HG02588 (cell line): ENCODE results near the gene IPO9.

Source experiments
- ATAC-seq: cut with Tn5 transposase; IDR thresholded peaks from one replicate; pipeline ENCODE4 v1.9.1; 2021; ENCODE audit warnings: mild to moderate bottlenecking, moderate library complexity; ENCODE audit not compliant: unreplicated experiment

IPO9 gene

DNA sequence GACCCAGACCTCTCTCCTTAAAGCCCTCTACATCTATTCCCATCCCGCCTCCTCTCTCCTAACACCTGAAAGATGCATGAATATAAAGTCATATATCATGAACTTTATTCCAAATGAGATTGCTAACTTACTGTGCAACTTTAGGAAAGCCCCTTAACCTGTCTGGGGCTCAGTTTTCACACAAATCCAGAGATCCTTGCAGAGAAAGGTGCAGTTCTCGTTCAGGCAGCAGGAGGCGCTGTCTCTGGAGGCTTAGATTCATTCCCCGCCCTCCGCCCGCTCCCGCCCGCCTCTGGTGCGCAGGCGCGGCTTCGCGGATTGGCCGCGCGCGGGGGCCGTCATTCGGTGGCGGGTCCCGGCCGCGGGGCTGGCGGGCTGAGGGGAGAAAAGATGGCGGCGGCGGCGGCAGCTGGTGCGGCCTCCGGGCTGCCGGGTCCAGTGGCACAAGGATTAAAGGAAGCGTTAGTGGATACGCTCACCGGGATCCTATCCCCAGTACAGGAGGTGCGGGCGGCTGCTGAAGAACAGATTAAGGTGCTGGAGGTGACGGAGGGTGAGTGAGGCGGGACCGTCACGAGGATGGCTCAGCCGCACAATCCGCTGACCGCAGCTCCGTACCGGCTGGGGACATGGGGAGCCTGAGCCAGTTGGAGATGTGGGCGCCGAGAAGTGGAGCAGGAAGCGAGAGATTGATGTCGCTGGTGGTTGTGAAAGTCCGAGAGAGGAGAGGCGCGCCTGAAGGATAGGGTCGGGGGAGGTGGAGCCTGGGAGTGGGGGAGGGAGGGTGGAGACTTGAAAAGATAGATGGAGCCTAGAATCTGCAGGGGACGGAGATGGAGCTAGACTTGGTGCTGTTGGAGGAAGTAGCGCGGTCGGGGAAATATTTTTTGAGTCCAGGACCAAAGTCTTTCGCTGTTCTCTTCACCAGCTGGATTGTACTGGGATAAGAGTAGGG, at the start of gene IPO9:
Gene IPO9, plus strand, starts transcription at position 338 of the 955 bp plus-strand sequence. Its CDS starts 53 bp downstream, at position 391.
- ATAC-seq = peak; percentile 87

DNA sequence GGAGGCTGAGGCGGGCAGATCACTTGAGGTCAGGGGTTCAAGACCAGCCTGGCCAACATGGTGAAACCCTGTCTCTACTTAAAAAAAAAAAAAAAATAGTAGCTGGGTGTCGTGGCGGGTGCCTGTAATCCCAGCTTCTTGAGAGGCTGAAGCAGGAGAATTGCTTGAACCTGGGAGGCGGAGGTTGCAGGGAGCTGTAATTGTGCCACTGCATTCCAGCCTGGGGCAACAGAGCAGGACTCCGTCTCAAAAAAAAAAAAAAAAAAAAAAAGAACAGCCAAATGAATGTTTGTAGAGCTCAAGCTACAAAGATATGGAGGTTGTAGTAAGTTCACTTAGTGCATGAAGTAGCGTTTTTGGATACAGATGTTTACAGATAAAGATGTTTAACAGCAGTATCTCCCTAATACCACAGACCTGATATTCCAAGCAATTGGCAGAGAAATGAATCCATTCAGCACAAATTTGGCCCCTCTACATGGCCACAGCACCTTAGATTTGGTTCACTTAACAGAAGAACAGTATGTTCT, 49.5 kb upstream of the IPO9 start:
- ATAC-seq = no peak

DNA sequence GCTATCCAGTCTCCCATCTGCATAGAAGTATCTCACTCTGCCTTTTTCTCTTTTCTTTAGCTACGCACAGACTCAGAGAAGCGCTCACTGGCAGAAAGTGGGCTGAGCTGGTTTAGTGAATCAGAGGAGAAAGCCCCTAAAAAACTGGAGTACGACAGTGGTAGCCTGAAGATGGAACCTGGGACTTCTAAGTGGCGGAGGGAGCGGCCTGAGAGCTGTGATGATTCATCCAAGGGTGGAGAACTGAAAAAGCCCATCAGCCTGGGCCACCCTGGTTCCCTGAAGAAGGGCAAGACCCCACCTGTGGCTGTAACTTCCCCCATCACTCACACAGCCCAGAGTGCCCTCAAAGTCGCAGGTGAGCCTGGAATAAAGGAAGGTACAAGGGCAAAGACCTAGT, 48.0 kb upstream of the IPO9 start:
- no peak for ATAC-seq

DNA sequence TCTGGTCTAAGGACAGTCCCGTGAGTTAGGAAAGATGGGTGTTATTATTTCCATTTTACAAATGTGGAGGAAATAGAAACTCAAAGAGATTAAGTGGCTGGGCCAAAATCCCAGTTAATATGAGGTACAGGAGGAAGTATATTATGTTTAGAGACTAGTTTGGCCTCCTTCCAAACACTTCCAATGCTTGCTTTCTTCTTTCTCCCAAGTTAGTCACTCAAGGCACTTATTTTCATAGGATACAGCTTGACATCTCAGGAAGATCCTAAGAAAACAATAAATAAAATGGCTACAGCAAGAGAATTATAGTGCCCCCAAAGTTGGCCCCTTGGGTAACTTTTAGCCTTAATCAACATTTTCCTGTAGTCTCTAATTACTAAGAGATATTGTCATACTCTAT, 47.5 kb upstream of the IPO9 start:
- no peak for ATAC-seq

DNA sequence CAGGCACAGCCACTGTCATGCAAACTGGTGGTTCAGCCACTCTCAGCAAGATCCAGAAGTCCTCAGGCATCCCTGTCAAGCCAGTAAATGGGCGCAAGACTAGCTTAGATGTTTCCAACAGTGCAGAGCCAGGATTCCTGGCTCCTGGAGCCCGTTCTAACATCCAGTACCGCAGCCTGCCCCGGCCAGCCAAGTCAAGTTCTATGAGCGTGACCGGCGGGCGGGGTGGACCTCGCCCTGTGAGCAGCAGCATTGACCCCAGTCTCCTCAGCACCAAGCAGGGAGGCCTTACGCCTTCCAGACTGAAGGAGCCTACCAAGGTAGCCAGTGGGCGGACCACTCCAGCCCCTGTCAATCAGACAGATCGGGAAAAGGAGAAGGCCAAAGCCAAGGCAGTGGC, 46.6 kb upstream of the IPO9 start:
- no peak for ATAC-seq

DNA sequence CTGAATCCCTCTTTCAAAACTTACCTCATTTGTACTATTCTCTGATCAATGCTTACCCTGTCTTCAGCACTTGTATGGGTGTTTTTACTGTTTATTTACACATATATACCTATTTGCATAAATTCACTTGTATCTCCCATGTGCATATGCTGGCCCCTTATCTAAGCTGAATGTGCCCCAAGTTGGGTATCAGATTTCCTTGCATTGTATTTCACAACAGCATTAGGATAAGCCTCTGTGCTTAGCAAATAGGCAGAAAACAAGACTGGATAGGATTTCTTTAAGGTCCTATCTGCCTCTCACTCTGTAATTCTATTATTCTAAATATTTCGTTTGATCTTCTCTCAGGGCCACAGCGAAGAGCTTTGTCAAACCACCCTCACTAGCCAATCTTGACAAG, 45.9 kb upstream of the IPO9 start:
- no peak for ATAC-seq

DNA sequence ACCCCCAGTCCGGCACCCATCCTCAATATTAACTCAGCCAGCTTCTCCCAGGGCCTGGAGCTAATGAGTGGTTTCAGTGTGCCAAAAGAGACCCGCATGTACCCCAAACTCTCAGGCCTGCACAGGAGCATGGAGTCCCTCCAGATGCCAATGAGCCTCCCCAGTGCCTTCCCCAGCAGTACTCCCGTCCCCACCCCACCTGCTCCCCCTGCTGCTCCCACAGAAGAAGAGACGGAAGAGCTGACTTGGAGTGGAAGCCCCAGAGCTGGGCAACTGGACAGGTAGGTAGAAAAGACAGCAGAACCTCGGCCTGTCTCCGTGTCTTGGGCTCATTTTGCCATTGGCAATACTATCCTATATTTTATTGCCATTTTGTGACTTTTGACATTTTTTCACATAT, 45.4 kb upstream of the IPO9 start:
- ATAC-seq = no peak

DNA sequence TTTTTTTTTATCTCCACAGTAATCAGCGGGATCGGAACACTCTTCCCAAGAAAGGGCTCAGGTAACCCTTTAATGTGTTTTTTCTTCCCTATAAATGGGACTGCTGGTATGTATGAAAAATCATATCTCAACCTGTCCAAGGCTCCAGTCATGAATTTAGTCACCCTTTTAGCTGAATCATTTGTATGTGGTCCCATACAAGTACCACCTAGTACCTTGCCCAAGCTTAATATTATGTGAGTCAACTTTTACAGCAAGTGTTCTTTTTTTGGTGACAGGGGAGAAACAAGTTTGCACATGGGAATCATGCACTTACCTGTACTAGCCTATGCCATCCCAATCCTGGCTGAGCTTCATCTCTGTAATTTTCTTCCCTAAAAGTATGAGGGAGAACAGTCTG, 43.7 kb upstream of the IPO9 start:
- ATAC-seq = no peak

DNA sequence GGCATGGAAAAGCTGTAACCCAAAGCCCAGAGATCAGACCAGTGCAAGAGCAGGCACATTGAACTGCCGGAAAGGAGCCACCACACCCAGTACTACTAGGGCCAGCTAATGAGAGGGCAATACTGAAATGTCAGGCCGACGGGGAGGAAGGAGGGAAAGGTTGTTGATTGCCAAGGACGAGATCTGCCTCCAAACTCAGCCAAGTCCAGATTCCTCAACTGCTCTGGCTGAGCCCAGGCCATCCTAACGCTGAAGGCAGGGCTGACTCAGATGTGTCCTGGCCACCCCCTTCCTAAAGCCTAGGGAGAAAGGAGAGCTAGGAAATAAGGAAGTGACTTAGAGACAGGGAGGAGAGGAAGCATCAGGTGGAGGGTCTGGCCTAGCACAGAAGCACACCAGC, 42.1 kb upstream of the IPO9 start:
- no peak for ATAC-seq

DNA sequence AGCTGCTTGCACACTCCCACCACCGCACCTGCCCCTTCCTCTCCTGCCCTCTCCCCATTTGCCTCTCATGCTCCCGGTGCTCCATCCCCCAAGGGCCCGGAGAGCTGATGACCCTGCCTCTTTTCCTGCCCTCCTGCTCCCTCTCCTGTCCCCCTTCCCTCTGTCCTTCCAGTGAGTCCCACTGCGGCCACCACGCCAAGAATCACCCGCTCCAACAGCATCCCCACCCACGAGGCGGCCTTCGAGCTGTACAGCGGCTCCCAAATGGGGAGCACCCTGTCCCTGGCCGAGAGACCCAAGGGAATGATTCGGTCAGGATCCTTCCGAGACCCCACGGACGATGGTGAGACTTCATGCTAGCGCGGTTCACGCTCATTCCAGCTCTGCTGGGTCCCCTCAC, 40.7 kb upstream of the IPO9 start:
- no peak for ATAC-seq

DNA sequence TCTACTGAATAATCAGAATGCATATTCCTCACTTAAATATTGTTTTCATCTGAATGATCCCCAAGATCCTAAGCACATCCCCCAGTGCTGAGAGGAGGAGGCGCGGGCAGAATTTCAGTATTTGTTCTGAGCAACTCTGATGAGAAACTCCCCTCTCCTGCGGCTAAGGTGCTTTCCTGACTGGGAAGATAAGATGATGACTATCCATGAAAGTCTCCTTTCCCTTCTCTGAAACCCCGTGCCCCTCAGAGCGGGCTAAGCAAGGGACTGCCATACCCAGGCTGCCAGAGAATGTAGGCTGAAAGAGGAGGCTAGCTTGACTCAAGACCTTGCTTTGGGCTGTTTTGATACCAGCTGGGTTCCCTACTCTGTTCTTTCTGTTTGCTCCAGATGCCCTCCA, 39.7 kb upstream of the IPO9 start:
- ATAC-seq = no peak

DNA sequence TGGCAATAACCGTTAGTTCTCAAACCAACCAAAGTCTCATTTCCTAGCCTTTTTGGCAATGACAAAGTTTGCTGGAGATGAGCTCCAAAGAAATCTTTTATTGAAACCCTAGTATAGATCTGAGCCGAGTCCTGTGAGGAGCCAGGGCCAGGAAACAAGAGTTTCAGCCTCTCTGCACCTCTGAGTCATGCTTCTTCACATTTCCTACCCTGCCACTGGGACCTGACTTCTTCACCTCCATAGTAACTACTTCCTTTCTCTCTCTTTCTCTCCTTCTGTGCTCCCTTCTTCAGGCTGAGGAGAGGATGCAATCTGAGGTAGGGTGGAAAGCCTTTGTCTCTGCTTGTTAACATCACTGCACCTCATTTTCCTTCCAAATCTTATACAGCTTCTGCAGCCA, 38.7 kb upstream of the IPO9 start:
- ATAC-seq = no peak

DNA sequence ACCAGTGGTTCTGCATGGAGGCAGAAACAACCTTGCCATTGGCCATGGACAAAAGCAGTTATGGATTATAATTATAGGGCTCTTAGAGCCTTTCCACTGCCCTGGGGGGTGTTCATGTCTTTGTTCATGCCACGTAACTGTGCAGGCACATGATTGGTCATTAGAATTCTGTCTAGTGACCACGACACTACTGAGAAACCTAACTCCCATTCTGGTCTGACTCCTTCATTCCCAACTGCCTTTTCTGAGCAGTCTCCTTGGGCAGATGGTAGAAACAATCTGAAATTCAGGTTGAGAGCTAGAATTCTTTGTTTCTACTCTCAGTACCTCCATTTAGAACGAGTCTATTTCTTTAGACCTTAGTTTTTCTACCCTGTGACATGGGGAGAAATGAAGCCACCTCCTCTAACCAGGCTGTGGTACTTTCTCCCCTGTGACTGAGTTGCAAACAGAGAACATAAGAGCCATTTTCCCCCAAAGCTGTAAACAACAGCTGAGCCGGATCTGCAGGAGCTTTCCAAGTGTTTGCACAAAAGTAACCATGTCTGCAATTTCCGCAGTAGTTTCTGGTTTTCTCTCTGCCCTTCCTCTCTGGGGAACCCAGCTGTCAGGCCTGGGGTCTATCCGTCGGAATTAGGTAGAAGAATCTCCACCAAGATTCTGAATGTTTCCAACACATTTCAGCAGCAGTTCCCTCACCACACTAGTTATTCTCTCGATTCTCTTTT, 37.7 kb upstream of the IPO9 start:
- no peak for ATAC-seq

DNA sequence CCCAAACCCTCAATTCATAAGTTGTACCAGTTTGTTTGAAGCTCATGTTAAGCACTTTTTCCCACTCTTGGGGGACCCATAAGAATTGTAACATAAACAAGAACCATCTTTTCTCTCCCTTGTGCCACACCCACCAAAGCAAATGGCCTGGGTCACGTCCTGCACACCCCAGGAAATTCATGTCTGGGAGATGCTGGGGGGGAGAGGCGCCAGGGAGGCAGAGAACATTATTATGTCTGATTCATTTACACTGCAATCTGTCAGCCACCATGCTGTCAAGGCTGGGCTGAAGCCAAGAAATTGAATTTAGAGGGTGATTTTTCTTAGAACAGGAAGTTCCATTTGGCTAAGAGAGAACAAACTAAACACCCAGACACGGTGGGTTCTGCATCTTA, 37.2 kb upstream of the IPO9 start:
- no peak for ATAC-seq

DNA sequence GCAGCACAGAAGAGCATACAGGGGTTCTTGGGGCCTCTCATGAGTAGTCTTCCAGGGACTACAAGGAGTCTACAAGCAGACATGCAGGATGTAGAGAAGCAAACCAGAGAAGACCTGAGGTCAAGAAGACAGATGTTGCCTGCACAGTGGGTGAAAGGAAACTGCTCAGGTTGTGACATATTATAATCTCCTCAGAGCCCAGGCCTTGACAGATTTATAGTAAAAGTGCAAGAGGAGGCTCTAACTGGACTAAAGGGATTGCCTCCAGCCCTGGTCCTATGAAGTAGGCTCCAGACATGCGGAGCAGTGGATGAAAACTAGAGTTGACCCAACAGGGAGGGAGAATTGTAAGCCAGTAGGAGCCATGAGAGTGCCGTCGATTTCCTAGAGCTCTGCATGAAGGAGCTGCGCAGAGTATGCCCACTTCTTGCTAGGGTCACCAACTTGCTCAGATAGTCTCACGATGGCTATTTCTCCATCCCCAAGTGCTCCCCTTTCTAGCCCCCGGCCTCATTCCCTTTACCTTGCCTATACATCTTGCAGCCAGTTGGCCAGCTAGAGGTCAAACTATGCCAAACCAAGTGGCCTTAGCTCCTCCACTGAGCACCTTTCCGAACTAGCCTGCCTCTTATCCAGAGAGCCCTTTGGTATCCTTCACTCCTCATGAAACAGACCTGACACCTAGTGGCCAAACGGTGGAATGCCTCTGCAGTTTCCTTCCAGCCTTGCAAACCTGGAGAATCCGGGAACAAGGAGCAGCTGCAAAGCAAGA, 36.2 kb upstream of the IPO9 start:
- ATAC-seq = no peak

DNA sequence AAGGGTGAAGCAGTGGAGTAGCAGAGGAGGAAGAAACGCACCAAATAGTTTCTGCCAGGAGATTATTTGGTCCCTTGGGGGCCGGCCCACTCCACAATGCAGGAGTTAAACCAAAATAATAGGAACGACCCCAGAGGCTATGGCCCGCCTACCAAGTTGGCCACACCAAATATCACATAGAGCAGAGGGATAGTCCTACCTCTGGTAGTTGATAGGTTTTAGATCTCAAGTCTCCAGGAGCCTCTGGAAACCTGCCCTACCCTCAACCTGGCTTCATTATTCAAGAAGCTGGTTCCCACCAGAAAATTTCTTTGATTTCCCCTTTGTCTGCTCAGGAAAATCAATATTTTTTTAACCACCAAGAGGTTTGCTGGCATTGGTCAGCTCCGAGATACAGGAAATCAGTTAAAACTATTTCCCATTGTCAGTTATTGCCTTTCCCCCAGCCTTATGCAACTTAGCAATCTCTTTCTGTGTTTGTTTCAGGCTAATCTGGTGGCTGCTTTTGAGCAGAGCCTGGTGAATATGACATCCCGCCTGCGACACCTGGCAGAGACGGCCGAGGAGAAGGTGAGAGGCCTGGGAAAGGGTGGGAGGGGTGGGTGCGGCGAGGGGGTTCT, 35.5 kb upstream of the IPO9 start:
- ATAC-seq = no peak

DNA sequence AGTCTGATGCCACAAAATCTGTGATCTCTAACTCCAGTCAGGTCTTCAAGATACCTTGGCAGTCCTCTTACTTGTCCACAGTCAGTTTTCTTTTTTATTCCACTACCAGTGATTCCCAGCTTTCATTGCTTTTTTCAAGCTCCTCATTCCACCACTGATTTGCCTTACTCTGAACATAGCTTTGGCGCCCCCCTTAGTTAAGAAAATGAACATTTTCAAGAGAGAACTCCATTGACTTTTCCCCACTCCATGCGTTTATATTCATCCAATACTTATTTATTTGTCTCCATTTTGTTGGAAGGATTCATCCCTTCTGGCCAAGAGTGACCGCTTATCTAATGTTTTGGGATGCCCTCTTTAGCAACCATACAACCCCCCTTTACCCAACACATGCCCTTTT, 33.9 kb upstream of the IPO9 start:
- no peak for ATAC-seq

DNA sequence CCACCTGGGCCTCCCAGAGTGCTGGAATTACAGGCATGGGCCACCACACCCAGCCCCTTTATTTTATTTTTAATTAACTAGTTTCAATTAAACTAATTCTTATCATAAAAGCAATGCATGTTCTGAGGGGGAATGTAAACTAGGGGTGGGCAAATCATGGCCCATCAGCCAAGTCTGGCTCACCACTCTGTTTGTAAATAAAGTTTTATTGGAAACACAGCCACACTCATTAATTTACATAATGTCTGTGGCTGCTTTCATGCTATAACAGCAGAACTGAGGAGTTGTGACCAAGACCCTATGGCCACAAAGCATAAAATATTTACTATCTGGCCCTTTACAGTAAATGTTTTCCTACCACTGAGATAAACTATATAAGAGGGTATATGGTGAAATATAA, 28.7 kb upstream of the IPO9 start:
- no peak for ATAC-seq

DNA sequence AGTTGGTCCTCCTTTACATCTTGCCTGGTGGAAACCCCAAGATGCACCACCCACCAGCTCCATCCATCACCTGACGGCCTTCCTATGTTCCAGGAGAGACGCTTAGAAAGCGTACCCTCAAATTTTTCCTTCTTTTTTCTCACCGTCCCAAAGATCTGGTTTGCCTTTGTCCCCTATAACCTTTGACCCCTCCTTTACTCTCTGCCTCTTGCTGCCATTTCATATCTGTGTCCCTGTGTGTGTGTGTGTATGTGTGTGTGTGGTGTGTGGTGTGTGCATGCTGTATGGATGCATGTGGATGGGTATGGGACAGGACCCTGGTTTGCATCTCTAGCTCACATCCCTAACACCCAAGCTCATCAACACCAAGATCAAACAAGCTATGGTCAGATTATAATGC, 22.2 kb upstream of the IPO9 start:
- no peak for ATAC-seq

DNA sequence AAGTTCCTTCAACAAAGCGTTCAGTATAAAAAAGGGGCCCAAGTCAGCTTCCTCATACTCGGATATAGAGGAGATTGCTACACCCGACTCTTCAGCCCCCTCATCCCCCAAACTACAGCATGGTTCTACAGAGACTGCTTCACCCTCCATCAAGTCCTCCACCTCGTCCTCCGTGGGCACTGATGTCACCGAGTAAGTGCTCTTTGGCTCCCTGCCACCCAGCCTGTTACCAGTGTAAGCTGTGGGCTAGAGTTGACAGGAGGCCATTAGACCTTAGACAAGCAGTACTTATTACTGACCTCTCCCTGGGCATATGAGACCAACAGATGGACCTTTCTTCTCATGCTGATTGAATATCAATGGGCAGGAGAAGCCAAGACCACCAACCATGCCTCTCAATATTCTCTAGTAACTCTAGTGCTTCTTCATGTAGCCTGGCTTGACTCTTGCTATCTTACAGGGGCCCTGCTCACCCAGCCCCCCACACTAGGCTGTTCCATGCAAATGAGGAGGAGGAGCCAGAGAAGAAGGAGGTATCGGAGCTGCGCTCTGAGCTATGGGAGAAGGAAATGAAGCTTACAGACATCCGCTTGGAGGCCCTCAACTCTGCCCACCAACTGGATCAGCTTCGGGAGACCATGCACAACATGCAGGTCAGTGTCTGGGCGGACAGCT, 20.9 kb upstream of the IPO9 start:
- no peak for ATAC-seq
